ENCODE measurements around the gene C10orf53.
"Not testable (repeated sequence)": the region's sequence is repeated elsewhere in the genome, so short reads cannot be mapped to it uniquely, and the experiment has no call there.

Gene C10orf53

DNA sequence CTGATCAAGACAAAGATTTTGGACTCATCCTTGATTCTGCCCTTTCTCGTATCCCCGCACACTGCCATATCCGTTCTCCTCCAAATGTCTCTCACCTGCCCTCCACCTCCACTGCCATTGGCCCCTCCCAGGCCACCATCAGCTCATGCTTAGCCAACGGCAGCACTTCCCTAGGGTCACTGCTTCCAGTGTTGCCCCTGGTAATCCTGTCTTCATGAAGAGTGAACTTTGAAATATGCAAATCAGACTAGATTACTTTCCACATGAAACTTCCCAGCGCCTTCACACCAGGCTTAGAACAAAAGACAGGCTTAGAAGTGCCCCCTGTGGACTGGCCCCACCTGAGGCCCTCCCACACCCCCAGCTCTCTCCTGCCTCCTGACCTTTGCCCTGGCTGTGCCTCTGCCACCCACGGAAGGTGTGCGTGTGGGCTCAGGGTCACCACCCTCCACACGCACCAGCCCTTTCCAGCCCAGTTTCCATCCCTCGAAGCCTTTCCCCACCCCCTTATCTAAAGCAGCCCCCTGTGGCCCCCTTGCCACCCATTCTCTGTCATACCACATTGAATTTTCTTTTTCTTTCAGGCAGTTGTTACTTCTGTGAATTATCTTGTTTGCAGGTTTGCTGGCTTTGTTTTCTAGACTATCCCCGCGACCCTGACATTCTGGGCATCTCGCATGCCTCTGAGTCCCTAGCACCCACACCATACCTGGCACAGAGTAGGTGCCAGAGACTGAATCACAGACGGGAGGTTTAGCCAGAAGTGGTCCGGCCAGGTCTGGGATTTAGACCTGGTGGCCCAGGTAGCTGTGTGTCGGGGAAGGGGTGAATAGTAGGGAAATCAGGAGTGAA lies 26.8 kb upstream of the C10orf53 start:
- DNase-seq: no peak

DNA sequence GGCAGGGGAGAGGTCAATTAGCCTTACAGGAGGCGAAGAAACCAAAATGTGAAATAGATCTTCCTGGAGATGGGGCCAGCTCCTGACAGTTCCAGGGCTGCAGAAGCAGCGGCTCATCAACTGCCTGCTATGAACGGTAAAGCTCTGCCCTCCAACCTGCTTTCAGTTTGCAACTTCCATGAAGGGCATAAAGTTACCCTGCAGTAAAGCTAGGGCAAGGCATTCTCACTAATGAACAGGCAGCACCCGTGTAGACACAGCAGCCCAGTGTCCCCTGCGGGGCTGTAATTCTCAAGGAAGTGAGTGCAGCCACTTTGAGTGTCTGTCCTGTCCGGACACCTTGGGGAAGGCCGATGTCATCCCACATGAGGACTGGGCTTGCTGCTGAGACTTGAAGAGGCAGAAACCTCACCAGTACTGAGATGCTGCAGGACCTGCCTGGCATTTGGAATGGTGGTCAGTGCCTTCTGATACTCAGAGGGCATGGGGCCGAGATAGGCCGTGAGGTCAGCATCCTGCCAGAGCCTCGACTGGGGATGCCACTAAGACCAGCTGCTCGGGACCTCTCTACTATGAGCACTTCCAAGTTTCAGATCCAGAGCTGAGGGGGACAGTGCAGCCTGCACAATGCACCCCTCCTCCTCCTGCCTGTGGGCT lies 26.1 kb upstream of the C10orf53 start:
- no peak for DNase-seq

DNA sequence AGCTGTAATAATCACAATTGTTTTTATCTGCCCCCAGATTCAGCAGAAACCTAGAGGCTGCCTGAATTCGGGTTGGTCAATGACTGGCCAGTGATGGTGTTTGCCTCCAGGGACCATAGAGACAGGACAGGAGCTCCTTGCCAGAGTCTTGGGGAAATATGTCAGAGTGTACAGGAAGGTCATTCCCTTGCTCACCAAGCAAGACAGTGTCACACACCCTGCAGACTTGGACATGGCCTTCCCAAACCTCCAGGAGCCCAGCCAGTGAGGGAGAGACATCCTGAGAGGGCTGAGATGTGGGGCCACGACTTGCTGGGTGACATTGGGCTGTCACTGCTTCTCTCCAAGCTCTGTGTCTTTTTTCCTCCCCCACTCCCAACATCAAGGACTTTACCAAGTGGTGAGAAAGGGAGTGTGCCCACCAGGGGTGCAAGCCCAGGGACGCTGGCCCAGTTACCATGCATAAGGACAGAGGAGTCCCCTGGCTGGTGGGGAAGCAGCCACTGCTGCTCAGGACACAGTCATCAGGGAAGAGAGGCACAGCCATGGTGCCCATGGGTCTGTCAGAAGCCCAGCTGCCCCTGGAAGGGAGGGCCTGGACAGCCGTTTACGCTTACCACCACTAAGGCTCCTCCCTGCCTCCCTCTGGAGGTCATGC lies 25.3 kb upstream of the C10orf53 start:
- no peak for DNase-seq

DNA sequence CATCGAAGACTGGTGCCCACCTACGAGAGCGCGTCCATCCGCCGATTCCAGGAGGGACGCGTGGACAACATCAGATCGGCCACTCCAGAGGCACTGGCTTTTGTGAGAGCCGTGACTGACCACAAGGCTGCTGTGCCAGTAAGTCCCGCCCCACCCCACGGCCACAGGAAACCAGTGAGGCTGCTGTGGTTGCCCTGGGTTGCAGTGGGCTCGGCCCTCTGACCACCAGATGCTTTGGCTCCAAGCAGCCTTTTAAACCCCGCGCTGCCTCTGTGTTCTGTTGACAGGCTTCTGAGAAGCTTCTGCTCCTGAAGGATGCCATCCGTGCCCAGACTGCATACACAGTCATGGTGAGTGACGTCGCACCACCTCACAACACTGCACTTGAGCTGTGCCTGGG lies 24.4 kb upstream of the C10orf53 start:
- DNase-seq: no peak

DNA sequence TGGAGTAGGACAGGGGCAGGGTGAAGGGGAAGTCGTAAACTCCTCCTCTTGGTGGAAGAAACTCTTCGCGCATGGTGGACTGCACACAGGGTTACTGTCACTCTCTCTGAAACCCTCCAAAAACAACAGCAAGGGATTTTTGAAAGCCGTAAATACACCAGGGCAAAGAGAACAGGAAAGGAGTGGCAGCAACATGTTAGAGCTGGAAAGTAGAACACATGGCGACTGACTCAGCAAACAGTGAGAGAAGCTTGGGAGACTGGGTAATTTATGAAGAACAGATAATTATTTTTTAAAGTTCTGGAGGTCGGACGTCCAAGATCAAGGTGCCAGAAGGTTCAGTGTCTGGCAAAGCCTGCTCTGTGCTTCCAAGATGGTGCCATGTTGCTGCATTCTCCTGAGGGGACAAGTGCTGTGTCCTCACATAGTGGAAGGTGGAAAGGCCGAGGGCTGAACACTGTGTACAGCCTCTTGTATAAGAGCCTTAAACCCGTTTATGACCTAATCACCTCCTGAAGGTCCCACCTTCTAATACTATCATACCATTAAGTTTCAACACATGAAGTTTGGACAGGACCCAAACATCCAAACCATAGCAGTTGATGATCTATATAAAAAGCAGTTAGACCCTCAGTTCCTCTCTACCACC lies 22.5 kb upstream of the C10orf53 start:
- DNase-seq: no peak

DNA sequence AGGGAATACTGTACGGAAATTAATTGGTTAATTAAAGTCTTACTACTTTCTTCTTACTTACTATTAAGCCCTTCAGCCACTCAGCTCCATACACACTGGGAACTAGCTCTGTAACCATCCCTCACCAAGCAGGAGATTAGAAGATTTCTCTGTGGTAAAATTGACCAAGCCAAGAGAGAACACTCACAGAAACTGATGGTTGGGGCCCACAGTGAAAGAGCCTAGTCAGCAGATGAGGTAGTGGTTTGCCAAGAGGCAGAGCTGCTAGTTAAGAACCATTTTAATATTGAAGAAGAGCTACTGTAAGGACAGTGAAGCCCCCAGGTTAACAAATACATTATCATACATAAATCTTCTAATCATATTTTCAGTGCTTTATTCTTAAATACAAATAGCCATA lies 21.8 kb upstream of the C10orf53 start:
- no peak for DNase-seq

DNA sequence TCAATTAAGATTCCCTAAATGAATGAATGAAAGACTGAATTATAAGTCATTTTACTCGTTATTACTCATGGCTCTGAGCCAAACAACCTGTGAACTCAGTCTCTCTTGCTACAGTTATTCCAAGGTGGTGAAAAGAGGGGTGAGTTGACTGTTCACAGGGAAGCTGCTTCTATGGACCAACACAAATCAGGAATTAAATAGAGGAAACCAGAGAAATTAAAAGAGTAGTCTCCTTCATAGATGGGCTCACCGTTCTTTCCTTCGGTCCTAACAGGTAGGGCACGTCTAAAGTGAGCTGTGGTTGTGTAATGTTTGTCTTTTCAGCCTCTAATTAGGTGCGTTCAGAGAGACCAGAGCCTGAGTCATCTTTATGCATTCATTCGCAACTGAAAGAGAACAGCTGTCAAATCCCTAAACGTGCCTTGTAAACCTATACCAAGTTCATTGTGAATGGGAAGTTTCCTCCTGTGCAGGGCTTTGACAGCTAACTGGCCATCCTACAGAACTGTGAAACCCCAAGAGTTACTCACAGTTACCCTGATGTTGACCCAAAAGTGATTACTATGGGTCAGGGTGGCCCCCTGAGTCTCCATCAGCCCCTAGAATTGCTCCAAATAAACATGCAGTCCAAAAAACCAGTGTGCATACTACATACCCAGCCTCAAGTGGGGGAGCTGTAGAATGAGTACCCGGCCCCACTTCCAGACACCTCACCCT lies 18.2 kb upstream of the C10orf53 start:
- no peak for DNase-seq

DNA sequence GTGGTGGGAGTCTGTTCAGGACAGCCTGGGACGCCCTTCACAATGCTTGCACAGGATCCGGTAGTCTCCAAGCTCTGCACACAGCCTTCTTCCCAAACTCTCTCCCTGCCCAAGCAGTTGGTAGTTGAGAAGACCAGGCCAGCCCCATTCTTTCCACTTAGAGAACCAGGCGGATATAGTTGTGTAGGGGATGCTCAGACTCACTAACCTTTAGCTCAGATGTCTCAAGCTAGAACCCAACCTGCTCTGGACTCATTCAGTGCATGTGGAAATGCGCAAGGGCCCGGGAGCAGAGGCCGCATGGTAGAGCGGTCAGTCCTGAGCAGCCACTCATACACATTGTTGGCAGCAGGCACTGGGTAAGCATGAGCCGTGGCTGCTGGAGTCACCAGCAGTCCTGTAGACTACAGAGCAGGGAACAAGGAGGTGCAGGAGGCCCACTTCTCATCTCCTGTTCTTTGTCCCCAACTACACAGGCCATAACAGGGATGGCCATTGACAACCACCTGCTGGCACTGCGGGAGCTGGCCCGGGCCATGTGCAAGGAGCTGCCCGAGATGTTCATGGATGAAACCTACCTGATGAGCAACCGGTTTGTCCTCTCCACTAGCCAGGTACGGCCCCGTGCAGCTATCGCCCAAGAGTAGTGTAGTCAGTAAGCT lies 17.2 kb upstream of the C10orf53 start:
- DNase-seq: no peak

DNA sequence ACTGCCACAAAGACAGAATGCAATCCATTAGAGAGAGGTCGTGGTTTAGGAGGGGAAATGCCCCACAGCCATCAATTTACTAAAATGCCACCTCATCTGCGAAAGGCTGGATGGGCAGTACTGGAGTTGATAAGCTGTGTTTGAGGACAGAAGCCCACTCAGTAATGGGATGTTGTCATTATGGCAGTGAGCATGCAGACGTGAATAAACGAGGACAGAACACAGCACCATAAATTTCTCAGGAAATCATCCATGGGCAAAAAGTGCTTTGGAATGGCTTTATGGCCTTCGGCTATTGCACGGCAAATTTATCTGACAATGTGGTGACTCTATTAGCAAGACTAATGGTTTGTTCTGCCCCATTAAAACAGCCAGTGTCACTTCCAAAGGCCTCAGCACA lies 15.9 kb upstream of the C10orf53 start:
- DNase-seq: no peak

DNA sequence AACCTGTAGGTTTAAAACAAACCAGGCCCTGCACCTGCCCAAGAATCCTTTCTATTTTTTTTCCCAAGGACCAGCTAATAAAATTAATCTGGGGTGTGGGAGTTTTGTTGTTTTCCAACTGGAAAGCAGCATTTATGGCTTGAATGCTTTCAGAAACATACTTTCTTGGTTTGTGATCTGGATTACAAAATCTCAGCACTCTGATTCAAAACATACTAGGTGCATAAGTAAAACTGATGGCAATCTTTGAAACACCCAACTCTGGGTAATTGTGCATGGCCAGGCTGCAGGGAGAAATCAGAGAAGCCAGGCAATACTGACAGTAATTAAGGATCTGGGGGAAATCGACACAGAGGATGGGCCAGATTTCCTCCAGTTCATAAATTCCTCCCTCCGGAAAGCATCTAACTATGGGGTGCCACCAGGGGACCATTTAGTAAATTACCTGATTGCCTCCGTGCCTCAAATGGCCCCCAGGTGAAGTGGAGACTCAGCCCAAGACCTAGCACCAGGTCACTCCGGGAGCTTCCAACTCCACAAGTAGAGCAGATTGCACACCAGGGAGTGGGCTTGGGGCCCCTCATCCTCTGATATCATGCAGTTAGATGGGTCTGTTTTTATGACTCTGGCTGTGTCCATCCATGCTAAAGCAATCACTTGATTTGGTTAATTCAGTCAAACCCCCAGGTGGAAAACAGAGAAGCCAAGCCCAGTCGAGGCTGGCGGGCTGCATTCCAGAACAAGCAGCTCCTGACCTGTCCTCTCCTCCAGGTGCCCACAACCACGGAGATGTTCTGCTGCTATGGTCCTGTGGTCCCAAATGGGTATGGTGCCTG lies 15.2 kb upstream of the C10orf53 start:
- DNase-seq: no peak

DNA sequence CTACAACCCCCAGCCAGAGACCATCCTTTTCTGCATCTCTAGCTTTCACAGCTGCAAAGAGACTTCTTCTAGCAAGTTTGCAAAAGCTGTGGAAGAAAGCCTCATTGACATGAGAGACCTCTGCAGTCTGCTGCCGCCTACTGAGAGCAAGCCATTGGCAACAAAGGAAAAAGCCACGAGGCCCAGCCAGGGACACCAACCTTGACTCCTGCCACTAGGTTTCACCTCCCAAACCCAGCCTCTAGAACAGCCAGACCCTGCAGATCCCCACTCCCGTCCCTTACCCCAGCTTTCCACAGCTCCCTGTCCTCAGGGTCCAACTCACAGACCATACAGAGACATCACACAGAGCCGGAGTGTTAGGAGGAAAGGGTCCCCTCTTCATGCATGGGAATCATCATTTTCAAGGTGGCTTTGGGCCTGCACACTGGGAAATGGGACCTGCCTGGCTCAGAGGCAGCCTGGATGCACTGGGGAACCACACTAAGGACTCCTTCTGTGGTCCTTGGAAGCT lies 14.6 kb upstream of the C10orf53 start:
- DNase-seq: no peak

DNA sequence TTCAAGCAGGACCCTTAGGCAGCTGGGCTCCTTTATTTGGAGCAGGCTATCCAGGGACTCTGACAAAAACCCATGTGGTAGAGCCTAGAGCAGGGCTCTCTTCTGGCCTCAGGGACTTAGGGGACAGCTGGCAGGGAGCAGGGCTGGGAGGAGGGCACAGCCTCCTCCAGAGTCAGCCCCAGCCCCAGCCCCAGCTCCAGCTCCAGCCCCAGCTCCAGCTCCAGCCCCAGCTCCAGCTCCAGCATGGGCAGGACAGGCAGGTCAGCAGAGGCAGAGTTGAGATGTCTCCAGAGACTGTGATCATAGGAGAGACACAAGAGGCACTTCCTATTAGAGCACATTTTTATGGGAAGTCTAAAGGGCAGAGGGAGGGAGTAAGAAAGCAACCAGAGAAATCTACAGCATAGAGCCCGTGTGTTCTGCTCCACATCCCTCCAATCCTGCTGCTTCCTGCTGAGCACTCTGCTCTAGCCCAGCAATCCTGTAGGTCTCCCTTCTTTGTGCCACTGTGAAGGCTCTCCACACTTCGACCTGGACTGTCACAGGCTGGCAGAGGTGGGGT lies 13.3 kb upstream of the C10orf53 start:
- no peak for DNase-seq

DNA sequence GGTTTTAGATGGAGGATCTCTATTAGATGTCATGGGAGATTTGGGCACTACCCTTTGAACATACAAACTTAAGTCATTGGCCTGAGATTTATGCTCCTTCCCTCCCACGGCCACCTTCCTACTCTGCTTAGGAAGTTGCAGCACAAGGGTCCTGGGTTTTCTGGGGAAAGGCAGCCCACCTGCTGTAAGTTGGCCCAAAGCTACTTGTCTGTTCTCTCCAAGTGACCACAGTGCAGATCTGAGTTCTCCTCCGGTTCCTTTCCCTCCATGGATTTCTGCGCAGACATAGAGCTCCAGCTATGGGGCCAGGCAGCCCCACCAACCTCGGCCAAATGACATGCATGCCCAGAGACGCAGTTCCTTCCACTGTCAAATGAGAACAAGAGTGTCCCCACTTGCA lies 12.8 kb upstream of the C10orf53 start:
- no peak for DNase-seq

DNA sequence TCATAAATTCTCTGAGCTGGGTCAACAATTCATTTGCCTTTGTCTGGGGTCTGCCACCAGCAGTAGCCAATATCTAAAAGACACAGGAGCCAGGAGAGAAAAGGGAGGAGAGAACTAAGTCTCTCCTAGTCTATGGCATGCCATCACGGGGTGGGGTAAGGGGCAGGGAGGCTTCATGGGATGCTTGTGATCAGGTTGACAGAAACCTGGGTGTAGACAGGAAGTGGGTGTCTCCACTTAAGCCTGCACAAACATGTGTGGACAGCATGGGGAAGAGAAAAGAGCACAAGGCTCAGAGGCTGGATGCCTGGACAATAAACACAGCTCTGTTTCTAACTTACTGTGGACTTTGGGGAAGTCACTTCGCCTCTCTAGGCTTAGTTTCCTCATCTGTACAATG lies 11.5 kb upstream of the C10orf53 start:
- no peak for DNase-seq

DNA sequence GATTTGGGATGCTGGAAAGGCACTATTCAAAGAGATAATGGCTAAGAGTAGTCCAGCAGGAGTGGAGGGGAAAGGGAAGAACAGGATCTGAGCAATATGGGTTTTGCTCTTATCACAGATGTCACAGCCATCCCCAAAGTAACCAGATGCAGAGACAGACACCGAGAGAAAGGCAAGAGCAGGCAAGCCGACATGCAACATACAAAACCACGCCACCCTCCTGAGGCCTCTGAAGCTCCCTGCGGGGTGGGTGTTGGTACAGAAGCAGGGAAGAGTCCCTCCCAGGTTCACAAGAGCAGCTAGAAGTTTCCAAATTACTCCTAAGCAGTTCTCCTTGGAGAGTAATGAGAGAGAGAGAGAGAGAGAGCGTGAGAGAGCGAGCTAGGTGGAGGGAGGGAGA lies 10.8 kb upstream of the C10orf53 start:
- DNase-seq: no peak

DNA sequence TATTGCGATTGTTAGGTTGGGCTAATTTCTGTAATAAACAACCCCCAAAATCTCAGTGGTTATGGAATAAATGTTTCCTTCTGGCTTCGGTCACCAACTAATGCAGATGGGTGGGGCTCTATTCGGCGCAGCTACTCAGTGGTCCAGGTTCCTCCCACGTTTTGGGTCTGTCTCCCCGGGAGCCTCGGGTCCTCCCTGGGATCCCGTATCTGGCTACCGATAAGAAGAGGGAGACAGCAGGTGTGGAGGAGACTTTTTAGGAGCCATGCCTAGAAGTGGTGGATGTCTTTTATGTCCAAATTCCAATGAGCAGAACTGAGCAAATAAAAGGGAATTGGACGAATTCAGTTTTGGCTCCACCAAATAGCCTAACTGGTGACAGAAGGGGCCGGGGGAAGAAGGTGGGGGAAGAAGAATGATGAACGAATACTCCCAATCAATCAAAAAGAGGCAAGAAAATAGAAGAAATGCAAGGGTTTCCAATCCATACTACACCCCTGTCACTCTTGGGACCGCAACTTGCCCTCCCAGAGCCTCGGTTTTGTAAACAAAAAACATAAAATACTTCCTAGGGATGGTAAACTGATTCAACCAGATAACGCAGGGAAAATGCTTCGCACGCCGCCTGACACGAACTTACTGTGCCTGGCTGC lies 498 bp upstream of the C10orf53 start:
- DNase-seq: no peak

DNA sequence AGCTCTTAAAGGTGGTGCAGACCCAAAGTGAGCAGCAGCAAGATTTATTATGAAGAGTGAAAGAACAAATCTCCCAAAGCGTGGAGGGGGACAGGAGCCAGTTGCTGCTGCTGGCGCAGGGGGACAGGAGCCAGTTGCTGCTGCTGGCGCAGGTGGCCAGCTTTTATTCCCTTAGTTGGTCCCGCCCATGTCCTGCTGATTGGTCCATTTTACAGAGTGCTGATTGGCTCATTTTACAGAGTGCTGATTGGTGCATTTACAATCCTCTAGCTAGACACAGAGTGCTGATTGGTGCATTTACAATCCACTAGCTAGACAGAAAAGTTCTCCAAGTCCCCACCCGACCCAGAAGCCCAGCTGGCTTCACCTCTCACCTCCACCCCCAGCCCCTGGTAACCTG lies 3.0 kb downstream of the C10orf53 start:
- not testable (repeated sequence) for DNase-seq

DNA sequence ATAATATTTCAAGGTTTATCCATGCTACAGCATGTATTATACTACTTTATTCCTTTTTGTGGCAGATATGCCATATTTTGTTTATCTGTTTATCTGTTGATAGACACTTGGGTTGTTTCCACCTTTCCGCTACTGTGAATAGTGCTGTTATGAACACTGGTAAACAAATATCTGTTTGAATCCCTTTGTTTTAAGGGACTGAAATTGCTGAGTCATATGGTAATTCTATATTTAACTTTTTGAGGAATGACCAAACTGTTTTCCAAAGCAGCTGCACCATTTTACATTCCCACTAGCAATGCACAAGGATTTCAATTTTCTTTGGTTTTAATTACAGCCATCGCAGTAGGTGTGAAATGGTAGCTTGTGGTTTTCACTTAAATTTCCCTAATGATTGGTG lies 3.4 kb downstream of the C10orf53 start:
- no peak for DNase-seq

DNA sequence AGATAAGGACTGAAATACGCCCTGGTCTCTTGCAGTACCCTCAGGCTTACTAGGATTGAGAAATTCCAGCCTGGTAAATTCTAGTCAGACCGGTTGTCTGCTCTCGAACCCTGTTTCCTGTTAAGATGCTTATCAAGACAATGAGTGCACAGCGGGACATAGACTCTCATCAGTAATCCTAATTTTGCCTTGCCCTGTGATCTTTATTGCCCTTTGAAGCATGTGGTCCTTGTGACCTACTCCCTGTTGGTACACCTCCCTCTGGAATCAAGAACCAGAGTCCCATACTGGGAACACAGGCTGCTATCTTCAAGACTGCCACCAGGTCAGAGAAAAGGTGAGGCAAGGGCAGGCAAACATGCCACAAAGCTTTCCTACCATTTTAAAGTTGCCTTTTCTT lies 7.2 kb downstream of the C10orf53 start:
- DNase-seq: no peak

DNA sequence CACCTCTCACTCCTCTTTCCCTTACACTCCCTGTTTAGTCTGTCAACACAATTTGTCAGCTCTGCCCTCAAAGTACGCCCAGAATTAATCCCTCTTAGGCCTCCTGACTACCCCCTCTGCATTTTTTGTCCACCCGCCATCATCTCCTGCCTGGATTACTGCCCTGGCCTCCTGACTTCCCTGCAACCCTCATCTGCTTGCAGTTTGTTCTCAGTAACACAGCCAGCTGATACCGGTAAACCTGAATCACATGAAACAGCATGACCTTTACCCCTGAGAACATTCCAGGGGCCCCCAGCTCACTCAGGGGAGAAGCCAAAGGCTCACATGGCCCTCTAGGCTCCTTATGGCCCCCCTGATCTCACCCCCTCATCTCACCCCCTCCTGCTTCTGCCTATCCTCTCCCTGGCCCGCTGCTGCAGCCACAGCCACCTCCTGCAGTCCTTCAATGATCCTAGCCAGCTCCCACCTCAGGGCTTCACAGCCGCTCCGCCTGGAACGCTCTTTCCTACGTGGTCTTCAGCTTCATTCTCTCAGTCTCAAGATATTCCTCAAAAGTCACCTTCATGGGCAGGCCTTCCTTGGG lies 8.9 kb downstream of the C10orf53 start:
- peak; percentile 45 for DNase-seq

Measured in NCI-H82 (cell line).